Measurements from ENCODE around the gene STXBP1. TPM values are rescaled to one million over a fixed set of nuclear protein-coding genes. Genes with fewer than 3 reads are reported as not detected.

STXBP1 gene
- total and polyA plus RNA-seq, 2 experiments from 2014 or later, result 28.5 to 43.7 TPM

DNA sequence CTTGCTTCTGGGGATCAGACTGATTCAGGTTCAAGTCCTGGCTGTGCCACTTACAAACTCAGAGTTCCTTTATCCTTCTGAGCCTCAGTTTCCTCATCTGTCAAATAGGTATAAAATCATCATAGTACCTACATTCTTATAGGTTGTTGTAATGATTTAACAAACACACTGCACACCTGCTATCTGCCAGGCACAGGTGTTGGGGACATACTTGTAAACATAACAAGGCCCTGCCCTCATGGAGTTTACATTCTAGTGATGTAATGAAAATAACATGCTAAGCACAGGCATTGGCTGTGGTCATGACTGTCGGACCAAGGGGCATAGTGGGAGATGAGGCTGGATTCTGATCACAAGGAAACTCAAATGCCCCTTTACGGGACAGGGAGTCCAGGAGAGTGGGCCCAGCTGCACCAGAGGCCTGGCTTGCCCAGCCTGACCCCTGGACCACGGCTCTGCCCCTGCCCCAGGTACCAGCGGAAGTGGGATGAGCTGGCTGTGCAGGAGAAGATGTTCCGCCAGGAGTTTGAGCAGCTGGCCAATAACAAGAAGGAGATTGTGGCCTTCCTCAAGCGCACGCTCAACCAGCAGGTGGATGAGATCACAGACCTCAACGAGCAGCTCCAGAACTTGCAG is 97.0 kb downstream of the STXBP1 start:
- Histone ChIP-seq H4K20me1 (ENCODE audit: insufficient read depth) (no peaks in the 10 kb centered on the region), H3K9me3 (ENCODE audit: low read depth) (no peaks in the 10 kb centered on the region), H3K27me3 (replicated peaks; ENCODE audit: insufficient read depth) (no peaks in the 10 kb centered on the region), H3K4me2 (ENCODE audit: unreplicated experiment) (no peak overlapping the region), H3F3A (ENCODE audit: insufficient read depth) (no peaks in the 10 kb centered on the region), H3K4me3 (no peak overlapping the region), H3K79me2 (ENCODE audit: insufficient read depth) (peaks cover 6% of the 10 kb centered on the region; the same call in 1 of the 2 replicates), H3K9me2 (ENCODE audit: insufficient read depth) (no peaks in the 10 kb centered on the region), H3K27ac (no peak overlapping the region), H2AFZ (no peak overlapping the region), H3K4me1 (ENCODE audit: insufficient read depth) (no peaks in the 10 kb centered on the region; the same call in 1 of the 2 replicates), H3K9ac (no peak overlapping the region), H3K36me3 (ENCODE audit: low read depth) (no peaks in the 10 kb centered on the region)
- no peak for TF ChIP-seq EZH2phosphoT487 (IDR thresholded peaks at IDR 0.05; ENCODE audit: insufficient read depth, low read depth)
- TF ChIP-seq EZH2 (IDR thresholded peaks at IDR 0.05; ENCODE audit: insufficient read depth, poor library complexity, severe bottlenecking), result no peak
- DNase-seq, result no peak
- WGBS, 2 experiments (ENCODE audit: low coverage in 1 of 2, low lambda C conversion rate in 2 of 2, missing lambda C conversion rate in 2 of 2), result 80 to 90% methylated on average over 8 of the region's 8 CpGs
- in situ Hi-C loops (cut with MboI), result no loop called here

DNA sequence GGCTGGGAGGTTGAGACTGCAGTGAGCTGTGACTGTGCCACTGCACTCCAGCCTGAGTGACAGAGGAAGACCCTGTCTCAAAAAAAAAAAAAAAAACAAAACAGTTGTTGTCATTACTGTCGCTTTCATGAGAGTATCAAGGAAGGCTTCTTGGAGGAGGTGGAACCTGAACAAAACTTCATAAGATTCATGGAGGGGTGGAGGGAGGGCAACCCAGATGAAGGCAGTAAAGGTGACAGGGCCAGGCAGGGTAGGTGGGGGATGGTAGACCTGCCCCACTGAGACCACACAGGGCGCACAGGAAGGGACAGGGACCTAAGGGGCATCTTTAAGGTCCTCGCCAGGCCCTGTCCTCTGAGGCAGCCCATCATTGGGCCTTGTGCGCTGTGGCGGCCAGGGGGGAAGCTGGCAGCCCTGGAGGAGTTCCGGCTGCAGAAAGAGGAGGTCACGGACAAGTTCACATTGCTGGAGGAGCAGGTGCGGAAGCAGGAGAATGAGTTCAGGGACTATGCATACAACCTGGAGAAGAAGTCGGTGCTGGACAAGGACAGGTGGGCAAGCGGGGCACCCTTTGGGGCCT is 98.2 kb downstream of the STXBP1 start:
- Histone ChIP-seq H3F3A (ENCODE audit: insufficient read depth) (no peaks in the 10 kb centered on the region), H3K4me3 (no peak overlapping the region), H3K9me2 (ENCODE audit: insufficient read depth) (no peaks in the 10 kb centered on the region), H2AFZ (no peak overlapping the region), H3K27me3 (replicated peaks; ENCODE audit: insufficient read depth) (no peaks in the 10 kb centered on the region), H3K27ac (no peak overlapping the region), H3K4me2 (ENCODE audit: unreplicated experiment) (no peak overlapping the region), H3K36me3 (ENCODE audit: low read depth) (no peaks in the 10 kb centered on the region), H3K9me3 (ENCODE audit: low read depth) (no peaks in the 10 kb centered on the region), H3K79me2 (ENCODE audit: insufficient read depth) (peaks cover 11% of the 10 kb centered on the region), H3K9ac (no peak overlapping the region), H3K4me1 (ENCODE audit: insufficient read depth) (peaks cover 4% of the 10 kb centered on the region; the same call in 1 of the 2 replicates), H4K20me1 (ENCODE audit: insufficient read depth) (no peaks in the 10 kb centered on the region)
- no peak for DNase-seq
- WGBS, 2 experiments (ENCODE audit: low coverage in 1 of 2, low lambda C conversion rate in 2 of 2, missing lambda C conversion rate in 2 of 2), result 97 to 98% methylated on average over 10 of the region's 10 CpGs
- in situ Hi-C loops (cut with MboI), result no loop called here
- TF ChIP-seq EZH2phosphoT487 (IDR thresholded peaks at IDR 0.05; ENCODE audit: insufficient read depth, low read depth) (no peak), EZH2 (IDR thresholded peaks at IDR 0.05; ENCODE audit: insufficient read depth, poor library complexity, severe bottlenecking) (no peak)

DNA sequence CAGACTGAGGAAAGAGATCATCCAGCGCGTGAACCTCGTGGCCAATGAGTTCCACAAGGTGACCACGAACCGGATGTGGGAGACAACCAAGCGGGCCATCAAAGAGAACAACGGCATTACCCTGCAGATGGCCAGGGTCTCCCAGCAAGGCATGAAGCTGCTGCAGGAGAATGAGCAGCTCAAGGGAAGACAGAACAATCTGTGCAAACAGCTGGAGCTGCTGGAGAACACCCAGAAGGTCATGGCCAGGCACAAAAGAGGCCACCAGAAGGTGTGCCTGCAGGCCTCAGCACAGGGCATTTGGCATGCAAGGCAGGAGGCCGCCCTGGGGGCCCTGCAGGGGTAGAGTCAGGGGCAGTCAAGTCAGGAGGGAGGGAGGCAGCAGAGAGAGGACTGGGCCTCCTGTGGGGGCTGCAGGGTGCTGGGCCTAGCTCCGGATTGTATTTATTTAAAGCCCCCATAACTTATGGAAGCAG is 99.2 kb downstream of the STXBP1 start:
- H3K36me3 ChIP-seq (ENCODE audit: low read depth), result no peaks in the 10 kb centered on the region
- peaks cover 6% of the 10 kb centered on the region; the same call in 1 of the 2 replicates for H3K4me1 ChIP-seq (ENCODE audit: insufficient read depth)
- H3K4me3 ChIP-seq, result no peak overlapping the region
- TF ChIP-seq EZH2phosphoT487 (IDR thresholded peaks at IDR 0.05; ENCODE audit: insufficient read depth, low read depth) (no peak), EZH2 (IDR thresholded peaks at IDR 0.05; ENCODE audit: insufficient read depth, poor library complexity, severe bottlenecking) (no peak)
- no peaks in the 10 kb centered on the region for H3K27me3 ChIP-seq (replicated peaks; ENCODE audit: insufficient read depth)
- in situ Hi-C loops (cut with MboI), result no loop called here
- DNase-seq, result no peak
- no peaks in the 10 kb centered on the region for H3F3A ChIP-seq (ENCODE audit: insufficient read depth)
- no peaks in the 10 kb centered on the region for H3K9me3 ChIP-seq (ENCODE audit: low read depth)
- no peak overlapping the region for H2AFZ ChIP-seq
- H3K9me2 ChIP-seq (ENCODE audit: insufficient read depth), result no peaks in the 10 kb centered on the region
- H3K79me2 ChIP-seq (ENCODE audit: insufficient read depth), result peaks cover 11% of the 10 kb centered on the region
- no peak overlapping the region for H3K4me2 ChIP-seq (ENCODE audit: unreplicated experiment)
- no peaks in the 10 kb centered on the region for H4K20me1 ChIP-seq (ENCODE audit: insufficient read depth)
- no peak overlapping the region for H3K9ac ChIP-seq
- WGBS, 2 experiments (ENCODE audit: low coverage in 1 of 2, low lambda C conversion rate in 2 of 2, missing lambda C conversion rate in 2 of 2), result 70 to 75% methylated on average over 9 of the region's 9 CpGs
- H3K27ac ChIP-seq, result no peak overlapping the region

DNA sequence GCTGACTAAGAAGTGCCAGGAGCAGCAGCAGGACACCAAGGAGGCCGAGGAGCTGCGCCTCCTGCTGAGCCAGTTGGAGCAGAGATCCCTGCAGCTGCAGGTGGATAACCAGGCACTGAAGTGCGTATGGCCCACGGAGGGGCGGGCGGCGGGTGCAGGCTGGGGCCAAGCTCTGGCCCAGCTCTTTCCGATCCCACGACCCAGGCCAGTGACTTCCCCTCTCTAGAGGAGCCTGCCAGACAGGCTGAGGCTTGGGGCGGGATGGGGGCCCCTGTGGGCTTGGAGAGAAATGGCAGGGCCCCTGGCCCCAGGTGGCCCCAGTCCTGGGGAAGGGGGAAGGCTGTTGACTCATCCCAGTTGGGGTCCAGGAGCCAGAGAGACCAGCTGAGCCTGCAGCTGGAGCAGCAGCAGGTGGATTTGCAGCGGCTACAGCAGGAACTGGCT is 99.8 kb downstream of the STXBP1 start:
- H3K27ac ChIP-seq, result no peak overlapping the region
- H2AFZ ChIP-seq, result no peak overlapping the region
- no peaks in the 10 kb centered on the region for H3F3A ChIP-seq (ENCODE audit: insufficient read depth)
- WGBS, 2 experiments (ENCODE audit: low coverage in 1 of 2, low lambda C conversion rate in 2 of 2, missing lambda C conversion rate in 2 of 2), result 90 to 91% methylated on average over 11 of the region's 11 CpGs
- no peaks in the 10 kb centered on the region for H3K36me3 ChIP-seq (ENCODE audit: low read depth)
- DNase-seq, result no peak
- in situ Hi-C loops (cut with MboI), result no loop called here
- peaks cover 11% of the 10 kb centered on the region for H3K79me2 ChIP-seq (ENCODE audit: insufficient read depth)
- H3K27me3 ChIP-seq (replicated peaks; ENCODE audit: insufficient read depth), result no peaks in the 10 kb centered on the region
- no peak overlapping the region for H3K9ac ChIP-seq
- peaks cover 8% of the 10 kb centered on the region; the same call in 1 of the 2 replicates for H3K4me1 ChIP-seq (ENCODE audit: insufficient read depth)
- no peak overlapping the region for H3K4me2 ChIP-seq (ENCODE audit: unreplicated experiment)
- no peaks in the 10 kb centered on the region for H3K9me3 ChIP-seq (ENCODE audit: low read depth)
- TF ChIP-seq EZH2phosphoT487 (IDR thresholded peaks at IDR 0.05; ENCODE audit: insufficient read depth, low read depth) (no peak), EZH2 (IDR thresholded peaks at IDR 0.05; ENCODE audit: insufficient read depth, poor library complexity, severe bottlenecking) (no peak)
- no peaks in the 10 kb centered on the region for H4K20me1 ChIP-seq (ENCODE audit: insufficient read depth)
- no peak overlapping the region for H3K4me3 ChIP-seq
- no peaks in the 10 kb centered on the region for H3K9me2 ChIP-seq (ENCODE audit: insufficient read depth)

Data from GM23248 (cell line).